Measurements from ENCODE around the gene BCLAF1. TPM values are rescaled to one million over a fixed set of nuclear protein-coding genes. Genes with fewer than 3 reads are reported as not detected.

The BCLAF1 gene
- total and polyA plus RNA-seq, 2 donors (not counting 1 experiment from before 2014, with no cell fraction given), result 39.3 to 268 TPM

- Histone ChIP-seq H4K20me1 (ENCODE audit: control insufficient read depth, insufficient read depth, low read length, poor library complexity, severe bottlenecking) (no peaks in the 10 kb centered on the region), H3K27me3 (replicated peaks in 1 of 4; ENCODE audit: control extremely low read depth in 1 of 4, control insufficient read depth in 3 of 4, insufficient read depth in 4 of 4, low read length in 3 of 4) (no peaks in the 10 kb centered on the region), H3K27ac (ENCODE audit: low read length in 2 of 2) (no peak overlapping the region), H2AFZ (ENCODE audit: insufficient read depth, low read depth, low read length, poor library complexity, severe bottlenecking) (no peak overlapping the region), H3K4me2 (replicated peaks; ENCODE audit: low read depth, low read length, poor library complexity, severe bottlenecking) (no peak overlapping the region), H3K4me1 (ENCODE audit: control insufficient read depth in 2 of 2, insufficient read depth in 2 of 2, low read length in 2 of 2) (no peaks in the 10 kb centered on the region), H3K36me3 (replicated peaks in 1 of 2; ENCODE audit: control extremely low read depth in 1 of 2, control insufficient read depth in 1 of 2, extremely low read depth in 1 of 2, insufficient read depth in 2 of 2, low read length in 1 of 2) (no peaks in the 10 kb centered on the region), H3K9me3 (ENCODE audit: control extremely low read depth in 1 of 3, control insufficient read depth in 2 of 3, insufficient read depth in 1 of 3, low read length in 2 of 3) (peaks cover 2 to 4% (median 4%) of the 10 kb centered on the region in 3 donors), H3K9ac (ENCODE audit: low read length) (no peak overlapping the region), H3K4me3 (ENCODE audit: control extremely low read depth in 1 of 5, extremely low read depth in 1 of 5, insufficient read depth in 1 of 5, low read depth in 2 of 5, low read length in 4 of 5) (no peak overlapping the region), H3K79me2 (ENCODE audit: control insufficient read depth, insufficient read depth, low read length) (no peaks in the 10 kb centered on the region)
- H3K9me3 Mint-ChIP-seq (ENCODE audit: insufficient read depth), result peaks cover 3% of the 10 kb centered on the region
- no peak overlapping the region for H3K27ac Mint-ChIP-seq
- ATAC-seq (ENCODE audit: low read depth) (no peak), DNase-seq (no peak)
- no peaks in the 10 kb centered on the region for H3K4me1 Mint-ChIP-seq
- ChIA-PET CTCF (interaction anchor here (2.6 kb wide), 1 partner anchor 10 kb away, joined by 15 read pairs; no protein-coding TSS in a partner anchor), POLR2A (no interaction called here)
- 100% methylated on average over 1 of the region's 10 CpGs for WGBS (ENCODE audit: insufficient coverage)
- H3K27me3 Mint-ChIP-seq, result no peaks in the 10 kb centered on the region
- intact Hi-C loops (cut with micrococcal nuclease), result no loop called here
- no peak overlapping the region for H3K4me3 Mint-ChIP-seq
- TF ChIP-seq EZH2 (IDR thresholded peaks at IDR 0.05; ENCODE audit: borderline replicate concordance, insufficient read depth, low read depth, low read length, poor library complexity, severe bottlenecking) (no peak), CTCF (IDR thresholded peaks at IDR 0.05) (no peak)
Observed at GRCh38 chr6:136216503-136217401, 72.9 kb downstream of the BCLAF1 start.

GRCh38 chr6:136213853-136214252 lies 75.8 kb downstream of the BCLAF1 start:
- intact Hi-C loops (cut with micrococcal nuclease), result no loop called here
- Mint-ChIP-seq H3K4me3 (no peak overlapping the region), H3K27ac (no peak overlapping the region), H3K27me3 (no peaks in the 10 kb centered on the region), H3K4me1 (no peaks in the 10 kb centered on the region), H3K9me3 (ENCODE audit: insufficient read depth) (no peaks in the 10 kb centered on the region)
- Histone ChIP-seq H3K36me3 (replicated peaks in 1 of 2; ENCODE audit: control extremely low read depth in 1 of 2, control insufficient read depth in 1 of 2, extremely low read depth in 1 of 2, insufficient read depth in 2 of 2, low read length in 1 of 2) (no peaks in the 10 kb centered on the region), H3K9ac (ENCODE audit: low read length) (no peak overlapping the region), H4K20me1 (ENCODE audit: control insufficient read depth, insufficient read depth, low read length, poor library complexity, severe bottlenecking) (no peaks in the 10 kb centered on the region), H3K4me3 (ENCODE audit: control extremely low read depth in 1 of 5, extremely low read depth in 1 of 5, insufficient read depth in 1 of 5, low read depth in 2 of 5, low read length in 4 of 5) (no peak overlapping the region), H2AFZ (ENCODE audit: insufficient read depth, low read depth, low read length, poor library complexity, severe bottlenecking) (no peak overlapping the region), H3K4me2 (replicated peaks; ENCODE audit: low read depth, low read length, poor library complexity, severe bottlenecking) (no peak overlapping the region), H3K27ac (ENCODE audit: low read length in 2 of 2) (no peak overlapping the region), H3K4me1 (ENCODE audit: control insufficient read depth in 2 of 2, insufficient read depth in 2 of 2, low read length in 2 of 2) (no peaks in the 10 kb centered on the region), H3K79me2 (ENCODE audit: control insufficient read depth, insufficient read depth, low read length) (no peaks in the 10 kb centered on the region), H3K9me3 (ENCODE audit: control extremely low read depth in 1 of 3, control insufficient read depth in 2 of 3, insufficient read depth in 1 of 3, low read length in 2 of 3) (peaks cover 0 to 2% (median 0%) of the 10 kb centered on the region in 3 donors), H3K27me3 (replicated peaks in 1 of 4; ENCODE audit: control extremely low read depth in 1 of 4, control insufficient read depth in 3 of 4, insufficient read depth in 4 of 4, low read length in 3 of 4) (no peaks in the 10 kb centered on the region)
- ChIA-PET CTCF (interaction anchor here (0.6 to 1.5 kb wide), 2 partner anchors 23 to 304 kb away, joined by 3 to 4 read pairs; no protein-coding TSS in a partner anchor), POLR2A (no interaction called here)
- TF ChIP-seq EZH2 (IDR thresholded peaks at IDR 0.05; ENCODE audit: borderline replicate concordance, insufficient read depth, low read depth, low read length, poor library complexity, severe bottlenecking) (no peak), CTCF (IDR thresholded peaks at IDR 0.05) (no peak)
- DNase-seq (no peak), ATAC-seq (ENCODE audit: low read depth) (no peak)
